Rectal smooth muscle tissue (tissue), 1 donor: ENCODE results near the gene BGN.

Experiments used
- H3K27ac ChIP-seq: one replicate; pipeline ENCODE4 v1.7.0; 2013; ENCODE audit warnings: low read depth, low read length, inconsistent platforms
- H3K27me3 ChIP-seq: one replicate; pipeline ENCODE4 v1.7.0; 2013; ENCODE audit warnings: low read length; ENCODE audit not compliant: control insufficient read depth, insufficient read depth
- H3K36me3 ChIP-seq: one replicate; pipeline ENCODE4 v1.7.0; 2013; ENCODE audit warnings: low read length; ENCODE audit not compliant: control insufficient read depth, insufficient read depth
- H3K4me1 ChIP-seq: one replicate; pipeline ENCODE4 v1.7.0; 2013; ENCODE audit warnings: low read length; ENCODE audit not compliant: control insufficient read depth, insufficient read depth
- H3K4me3 ChIP-seq: one replicate; pipeline ENCODE4 v1.7.0; 2013; ENCODE audit warnings: low read length
- H3K9ac ChIP-seq: one replicate; pipeline ENCODE4 v1.7.0; 2013; ENCODE audit warnings: low read length

BGN gene

DNA sequence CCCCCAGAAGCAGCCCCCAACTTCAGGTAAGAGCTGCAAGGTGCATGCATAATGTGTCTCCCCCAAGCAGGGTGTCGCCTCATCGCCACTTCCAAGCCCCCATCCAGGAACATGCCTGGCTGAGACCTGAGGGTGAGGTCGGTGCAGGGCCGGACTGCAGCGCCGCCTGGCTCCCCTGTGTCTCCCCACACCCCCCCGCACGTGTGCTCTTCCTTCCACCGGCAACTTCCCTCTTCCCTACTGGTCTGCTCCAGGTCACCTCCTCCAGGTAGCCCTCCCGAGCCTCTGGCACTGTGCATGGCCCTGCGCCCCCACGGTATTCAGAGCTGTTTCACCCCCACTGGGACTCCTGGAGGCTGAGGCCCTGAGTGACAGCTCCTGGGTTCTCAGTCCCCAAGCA lies 2.2 kb upstream of the BGN start:
- no peak overlapping the region for H3K9ac ChIP-seq
- no peak overlapping the region for H3K27ac ChIP-seq
- no peak overlapping the region for H3K4me3 ChIP-seq
- no peaks in the 10 kb centered on the region for H3K36me3 ChIP-seq
- no peaks in the 10 kb centered on the region for H3K4me1 ChIP-seq
- H3K27me3 ChIP-seq, result no peaks in the 10 kb centered on the region

DNA sequence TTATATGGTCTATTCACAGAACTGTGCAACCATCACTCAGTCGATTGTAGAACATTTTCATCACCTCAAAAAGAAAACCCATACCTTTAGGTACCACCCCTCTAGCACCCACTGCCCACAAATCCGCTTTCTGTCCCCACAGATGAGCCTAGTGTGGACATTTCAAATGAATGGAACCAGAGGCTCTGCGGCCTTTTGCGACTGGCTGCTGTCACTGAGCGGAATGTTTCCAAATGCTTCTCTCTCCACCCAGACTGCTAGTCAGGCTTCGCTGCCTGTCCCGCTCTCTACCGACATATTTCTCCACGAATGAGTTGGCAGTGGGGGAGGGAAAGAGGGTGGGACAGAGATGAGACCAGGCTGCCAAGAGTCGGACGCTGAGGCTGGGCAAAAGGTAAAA lies 1.7 kb upstream of the BGN start:
- Histone ChIP-seq H3K9ac (no peak overlapping the region), H3K4me1 (no peaks in the 10 kb centered on the region), H3K36me3 (no peaks in the 10 kb centered on the region), H3K4me3 (no peak overlapping the region), H3K27me3 (no peaks in the 10 kb centered on the region), H3K27ac (no peak overlapping the region)

DNA sequence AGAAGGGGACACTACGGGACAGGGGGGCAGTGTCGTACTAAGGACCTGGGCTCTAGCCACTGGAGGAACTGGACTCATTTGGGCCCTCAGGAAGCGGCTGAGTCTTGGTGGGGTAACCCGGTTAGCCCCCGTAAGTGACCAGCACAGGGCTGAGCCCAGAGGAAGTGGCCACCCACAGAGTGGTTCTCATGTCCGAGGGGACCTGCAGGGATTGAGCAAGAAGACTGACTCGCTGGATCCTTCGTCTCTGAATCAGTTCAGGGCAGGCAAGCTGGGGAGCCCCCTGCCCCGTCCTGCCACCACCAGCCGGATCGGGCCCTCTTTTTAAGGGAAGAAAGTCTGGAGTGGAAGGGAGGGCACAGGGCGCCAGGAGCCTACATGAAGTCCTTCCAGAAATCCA lies 719 bp upstream of the BGN start:
- no peaks in the 10 kb centered on the region for H3K27me3 ChIP-seq
- H3K27ac ChIP-seq, result no peak overlapping the region
- no peak overlapping the region for H3K4me3 ChIP-seq
- H3K36me3 ChIP-seq, result no peaks in the 10 kb centered on the region
- H3K4me1 ChIP-seq, result no peaks in the 10 kb centered on the region
- no peak overlapping the region for H3K9ac ChIP-seq

DNA sequence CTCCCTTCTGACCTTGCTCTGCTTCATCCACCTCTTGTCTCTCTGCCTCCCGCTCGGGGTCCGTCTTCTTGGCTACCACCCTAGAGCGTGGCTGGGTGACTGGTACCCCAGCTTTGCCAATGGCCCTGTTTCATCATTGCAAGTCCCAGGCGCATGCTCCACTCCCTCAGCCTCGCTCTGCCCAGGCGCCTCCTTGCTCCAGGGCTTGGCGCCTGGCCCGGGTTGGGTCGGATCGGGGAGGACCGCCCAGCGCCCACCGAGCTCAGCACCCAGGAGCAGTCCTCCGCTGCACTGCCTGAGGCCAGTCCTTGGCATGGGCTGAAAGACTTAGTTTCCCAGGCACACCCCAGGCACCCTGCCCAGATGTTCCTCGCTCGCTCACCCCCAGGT lies 577 bp downstream of the BGN start:
- Histone ChIP-seq H3K27ac (no peak overlapping the region), H3K4me3 (peak overlapping the region; percentile 33), H3K27me3 (no peaks in the 10 kb centered on the region), H3K4me1 (no peaks in the 10 kb centered on the region), H3K36me3 (no peaks in the 10 kb centered on the region), H3K9ac (no peak overlapping the region)

DNA sequence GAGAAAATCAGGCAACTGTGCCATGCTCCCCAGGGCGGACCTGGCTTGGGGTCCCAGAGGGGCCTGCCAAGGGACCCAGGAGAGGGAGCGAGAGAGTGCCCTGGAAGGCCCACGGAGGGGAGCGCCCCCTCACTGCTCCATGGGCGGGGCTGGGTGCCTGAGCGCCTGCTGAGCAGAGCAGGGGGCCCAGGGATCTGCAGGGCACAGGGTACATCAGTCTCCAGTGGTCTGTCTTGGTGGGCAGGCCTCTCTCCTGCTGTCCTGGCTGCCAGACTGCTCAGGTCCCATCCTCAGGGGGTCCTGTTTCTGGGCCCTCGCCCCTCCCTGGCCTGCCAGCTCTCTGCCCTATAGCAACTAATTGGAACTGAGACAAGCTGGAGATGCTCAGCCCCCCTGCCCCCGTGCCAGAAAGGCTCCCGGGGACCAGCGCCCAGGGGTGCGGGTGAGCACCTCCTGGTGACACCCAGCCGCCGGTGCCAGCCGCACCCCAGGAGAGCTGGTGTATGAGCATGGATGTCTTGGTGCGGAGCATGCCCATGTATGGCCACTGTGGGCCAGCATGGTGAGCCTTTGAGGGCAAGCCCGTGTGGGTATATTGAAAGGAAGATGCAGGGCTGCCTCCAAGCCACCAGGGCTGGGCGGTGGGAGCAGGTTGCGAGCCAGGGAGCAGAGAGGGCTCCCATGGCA lies 1.3 kb downstream of the BGN start:
- Histone ChIP-seq H3K4me3 (no peak overlapping the region), H3K9ac (no peak overlapping the region), H3K36me3 (no peaks in the 10 kb centered on the region), H3K27me3 (no peaks in the 10 kb centered on the region), H3K4me1 (no peaks in the 10 kb centered on the region), H3K27ac (no peak overlapping the region)

DNA sequence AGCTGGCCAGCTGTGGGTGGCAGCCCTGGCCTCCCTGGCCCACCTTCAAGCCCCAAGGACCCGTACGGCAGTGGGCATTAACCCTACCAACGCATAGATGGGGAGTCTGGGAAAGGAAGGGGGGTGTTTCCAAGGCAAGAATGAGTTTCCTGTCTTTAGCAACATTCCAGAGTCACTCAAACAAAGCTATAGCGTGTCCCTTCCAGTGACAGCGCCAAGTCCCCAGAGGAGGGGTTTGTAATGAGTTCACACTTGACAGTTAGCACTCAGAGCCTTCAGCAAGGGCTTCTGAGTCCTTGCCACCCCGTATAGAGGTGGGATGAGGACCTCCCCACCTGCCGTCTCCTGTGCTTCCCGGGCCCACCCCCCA lies 1.8 kb downstream of the BGN start:
- no peaks in the 10 kb centered on the region for H3K36me3 ChIP-seq
- no peaks in the 10 kb centered on the region for H3K27me3 ChIP-seq
- no peaks in the 10 kb centered on the region for H3K4me1 ChIP-seq
- no peak overlapping the region for H3K4me3 ChIP-seq
- no peak overlapping the region for H3K9ac ChIP-seq
- H3K27ac ChIP-seq, result no peak overlapping the region

DNA sequence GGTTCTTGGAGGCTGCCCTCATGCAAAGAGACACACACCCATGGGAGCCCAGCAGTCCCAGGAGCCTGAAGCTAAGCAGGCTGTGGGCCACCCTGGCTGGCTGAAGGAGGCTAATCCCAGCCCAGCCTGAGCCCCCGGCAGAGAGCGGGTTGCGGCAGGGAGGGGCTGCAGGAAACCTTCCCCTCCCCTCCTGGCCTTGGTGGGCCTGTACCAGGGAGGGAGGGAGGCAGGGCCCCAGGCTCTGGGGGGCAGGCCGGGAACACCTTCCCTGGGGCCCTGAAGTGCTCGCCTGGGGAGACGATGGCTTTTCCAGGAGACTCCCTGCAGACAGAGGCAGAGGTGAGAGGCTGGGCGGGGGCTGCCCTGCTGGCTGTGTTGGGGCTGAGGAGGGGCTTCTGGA lies 3.7 kb downstream of the BGN start:
- no peak overlapping the region for H3K27ac ChIP-seq
- no peaks in the 10 kb centered on the region for H3K36me3 ChIP-seq
- H3K27me3 ChIP-seq, result no peaks in the 10 kb centered on the region
- H3K9ac ChIP-seq, result no peak overlapping the region
- H3K4me3 ChIP-seq, result no peak overlapping the region
- H3K4me1 ChIP-seq, result no peaks in the 10 kb centered on the region

DNA sequence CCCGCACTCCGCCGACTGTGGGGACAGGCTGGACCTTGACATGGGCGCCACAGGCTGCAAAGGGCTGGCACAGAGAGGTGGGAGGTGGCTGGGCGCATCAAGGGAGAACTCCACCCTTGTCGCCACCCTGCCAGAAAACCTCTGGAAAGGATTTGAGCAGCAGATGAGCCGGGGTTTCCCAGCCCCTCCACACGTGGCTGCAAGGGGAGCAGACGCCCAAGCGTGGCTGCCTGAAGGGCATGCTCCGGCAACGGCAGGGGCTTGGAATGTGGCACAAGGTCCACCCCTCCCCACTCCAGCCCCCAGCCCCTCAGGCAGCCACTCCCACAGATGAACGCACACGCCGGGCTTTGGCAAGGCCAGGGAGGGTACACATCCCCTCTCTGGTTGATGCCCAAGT lies 4.6 kb downstream of the BGN start:
- H3K4me3 ChIP-seq, result no peak overlapping the region
- H3K4me1 ChIP-seq, result no peaks in the 10 kb centered on the region
- H3K27ac ChIP-seq, result no peak overlapping the region
- no peaks in the 10 kb centered on the region for H3K36me3 ChIP-seq
- no peaks in the 10 kb centered on the region for H3K27me3 ChIP-seq
- no peak overlapping the region for H3K9ac ChIP-seq

DNA sequence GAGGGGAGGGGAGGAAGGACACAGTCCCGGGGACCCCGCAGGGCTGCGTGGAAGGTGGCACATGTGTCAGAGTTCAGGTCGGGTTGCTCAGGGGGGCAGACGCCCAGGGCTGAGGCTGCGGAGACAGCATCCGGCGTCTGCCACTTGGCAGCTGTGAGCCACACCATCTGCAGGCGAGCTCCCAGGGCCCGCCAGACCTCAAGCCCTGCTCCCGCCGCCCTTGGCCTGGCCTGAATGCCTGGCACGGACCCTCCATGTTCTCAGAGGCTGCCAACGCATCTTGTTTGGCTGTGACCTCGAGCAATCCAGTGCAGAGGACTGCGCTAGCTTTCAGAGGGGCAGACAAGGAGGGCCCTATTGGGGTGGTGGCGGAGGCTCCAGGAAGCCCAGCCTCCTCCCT lies 5.1 kb downstream of the BGN start:
- H3K27me3 ChIP-seq, result no peaks in the 10 kb centered on the region
- H3K4me3 ChIP-seq, result no peak overlapping the region
- H3K4me1 ChIP-seq, result no peaks in the 10 kb centered on the region
- H3K27ac ChIP-seq, result no peak overlapping the region
- H3K9ac ChIP-seq, result no peak overlapping the region
- H3K36me3 ChIP-seq, result no peaks in the 10 kb centered on the region

DNA sequence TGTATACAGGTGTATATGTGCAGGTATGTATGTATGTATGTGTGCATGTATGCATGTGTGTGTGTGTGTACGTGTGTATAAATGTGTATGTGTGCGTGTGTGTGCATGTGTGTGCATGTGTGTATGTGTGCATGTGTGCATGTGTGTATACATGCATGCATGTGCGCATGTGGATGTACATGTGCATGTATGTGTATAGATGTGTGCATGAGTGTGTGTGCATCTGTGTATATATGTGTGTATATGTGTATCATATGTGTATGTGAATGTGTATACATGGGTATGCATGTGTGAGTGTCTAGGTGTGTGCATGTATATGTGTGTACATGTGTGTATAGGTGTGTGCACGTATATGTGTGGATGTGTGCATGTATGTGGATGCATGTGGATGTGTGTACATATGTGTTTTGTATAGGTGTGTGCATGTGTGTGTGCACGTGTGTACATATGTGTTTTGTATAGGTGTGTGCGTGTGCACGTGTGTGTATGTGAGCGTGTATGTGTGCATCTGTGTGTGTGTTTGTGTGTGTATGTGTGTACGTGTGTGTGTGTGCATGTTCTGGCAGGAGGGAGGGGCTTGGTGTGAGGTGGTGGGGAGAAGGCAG lies 6.0 kb downstream of the BGN start:
- H3K4me3 ChIP-seq, result no peak overlapping the region

DNA sequence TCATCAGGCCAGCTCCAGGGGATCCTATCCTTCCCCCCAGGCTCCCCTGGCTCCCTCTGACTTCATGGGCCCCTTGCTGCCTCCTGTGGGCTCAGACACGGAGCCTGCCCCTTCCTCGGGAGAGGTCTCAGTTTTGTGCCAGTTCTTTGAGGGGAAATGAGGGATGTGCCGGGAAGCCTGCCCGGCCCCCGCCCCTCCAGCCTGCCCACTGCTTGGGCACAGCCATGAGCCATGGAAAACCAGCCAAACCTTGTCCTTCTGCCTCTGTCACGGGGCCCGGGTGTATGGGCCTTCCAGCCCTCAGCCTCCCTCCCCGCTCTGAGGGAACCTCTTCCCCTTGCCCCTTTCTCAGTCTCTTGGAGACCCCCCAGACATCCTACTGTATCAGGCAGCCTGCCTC lies 6.8 kb downstream of the BGN start:
- no peak overlapping the region for H3K9ac ChIP-seq
- no peak overlapping the region for H3K4me3 ChIP-seq
- no peaks in the 10 kb centered on the region for H3K4me1 ChIP-seq
- no peaks in the 10 kb centered on the region for H3K36me3 ChIP-seq
- no peaks in the 10 kb centered on the region for H3K27me3 ChIP-seq
- H3K27ac ChIP-seq, result no peak overlapping the region

More for the DNA sequence above, 6.0 kb downstream of the BGN start:
- H3K27me3 ChIP-seq, result no peaks in the 10 kb centered on the region
- no peaks in the 10 kb centered on the region for H3K36me3 ChIP-seq
- no peak overlapping the region for H3K27ac ChIP-seq
- H3K9ac ChIP-seq, result no peak overlapping the region
- H3K4me1 ChIP-seq, result no peaks in the 10 kb centered on the region

DNA sequence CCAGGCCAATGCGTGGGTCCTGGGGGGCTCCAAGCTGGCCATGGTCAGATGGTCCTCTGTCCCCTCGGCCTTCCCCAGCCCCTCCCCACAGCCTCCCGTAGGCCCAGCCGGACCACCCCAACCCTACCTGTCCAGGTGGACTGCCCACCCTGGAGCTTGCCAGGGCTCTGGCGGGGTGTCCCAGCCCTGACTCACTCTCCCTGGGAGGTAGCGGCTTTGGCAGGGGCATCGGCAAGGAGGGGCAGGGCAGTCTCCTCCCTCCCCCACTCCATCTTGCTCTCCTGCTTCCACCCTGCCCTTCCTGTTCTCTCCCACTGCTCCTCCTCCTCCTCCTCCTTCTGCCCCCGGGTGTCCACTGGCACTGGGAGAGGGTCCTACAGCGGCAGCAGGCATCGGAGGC lies 7.4 kb downstream of the BGN start:
- Histone ChIP-seq H3K4me3 (no peak overlapping the region), H3K4me1 (no peaks in the 10 kb centered on the region), H3K36me3 (no peaks in the 10 kb centered on the region), H3K27ac (no peak overlapping the region), H3K27me3 (no peaks in the 10 kb centered on the region), H3K9ac (no peak overlapping the region)

DNA sequence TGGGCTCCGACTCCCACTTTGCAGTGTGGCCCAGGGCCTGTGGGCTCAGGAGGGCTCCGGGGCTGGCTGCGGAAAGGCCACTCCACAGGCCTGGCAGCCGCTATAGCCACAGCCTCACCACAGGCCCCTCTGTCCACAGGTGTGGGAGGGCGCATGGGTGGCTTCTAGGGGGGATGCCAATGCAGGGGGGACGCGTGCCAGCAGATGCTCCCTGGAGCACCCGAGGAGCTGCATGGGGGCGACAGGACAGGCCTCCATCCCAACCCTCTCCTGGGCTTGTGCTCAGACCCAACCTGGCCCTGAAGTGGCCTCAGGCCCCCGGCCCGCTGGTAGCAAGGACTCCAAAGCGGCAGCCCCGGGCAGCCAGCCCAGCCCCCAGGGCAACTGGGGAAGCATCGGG lies 8.0 kb downstream of the BGN start:
- no peaks in the 10 kb centered on the region for H3K27me3 ChIP-seq
- no peaks in the 10 kb centered on the region for H3K4me1 ChIP-seq
- no peak overlapping the region for H3K9ac ChIP-seq
- no peaks in the 10 kb centered on the region for H3K36me3 ChIP-seq
- no peak overlapping the region for H3K4me3 ChIP-seq
- H3K27ac ChIP-seq, result no peak overlapping the region
